GM18502 (cell line): Measurements from ENCODE around the gene FAM227B.
A peak's percentile ranks its signal among the peaks of the same experiment; 100 is the strongest.
"Not testable (repeated sequence)": the region's sequence is repeated elsewhere in the genome, so short reads cannot be mapped to it uniquely, and the experiment has no call there.

Experiments used
- ATAC-seq: cut with Tn5 transposase; IDR thresholded peaks from one replicate; pipeline ENCODE4 v1.9.1; 2021; ENCODE audit warnings: mild to moderate bottlenecking; ENCODE audit not compliant: unreplicated experiment, poor library complexity

FAM227B gene

DNA sequence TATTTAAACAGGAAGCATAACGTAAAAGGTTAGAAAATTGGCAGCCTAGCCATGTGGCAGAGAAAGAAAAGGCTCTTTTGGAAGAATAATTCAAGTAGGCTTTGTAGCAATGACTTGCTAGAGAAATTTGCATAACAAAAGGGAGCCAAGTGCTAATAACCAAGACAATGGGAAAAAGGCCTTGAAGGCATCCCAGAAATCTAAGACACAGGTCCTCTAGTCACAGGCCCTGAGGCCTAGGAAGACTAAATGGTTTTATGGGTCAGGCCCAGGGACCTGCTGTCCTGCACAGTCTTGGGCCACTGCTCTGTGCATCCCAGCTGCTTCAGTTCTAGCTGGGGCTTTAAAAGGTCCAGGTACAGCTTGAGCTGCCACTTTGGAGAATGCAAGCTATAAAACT lies 119.0 kb downstream of the FAM227B start:
- ATAC-seq, result no peak

DNA sequence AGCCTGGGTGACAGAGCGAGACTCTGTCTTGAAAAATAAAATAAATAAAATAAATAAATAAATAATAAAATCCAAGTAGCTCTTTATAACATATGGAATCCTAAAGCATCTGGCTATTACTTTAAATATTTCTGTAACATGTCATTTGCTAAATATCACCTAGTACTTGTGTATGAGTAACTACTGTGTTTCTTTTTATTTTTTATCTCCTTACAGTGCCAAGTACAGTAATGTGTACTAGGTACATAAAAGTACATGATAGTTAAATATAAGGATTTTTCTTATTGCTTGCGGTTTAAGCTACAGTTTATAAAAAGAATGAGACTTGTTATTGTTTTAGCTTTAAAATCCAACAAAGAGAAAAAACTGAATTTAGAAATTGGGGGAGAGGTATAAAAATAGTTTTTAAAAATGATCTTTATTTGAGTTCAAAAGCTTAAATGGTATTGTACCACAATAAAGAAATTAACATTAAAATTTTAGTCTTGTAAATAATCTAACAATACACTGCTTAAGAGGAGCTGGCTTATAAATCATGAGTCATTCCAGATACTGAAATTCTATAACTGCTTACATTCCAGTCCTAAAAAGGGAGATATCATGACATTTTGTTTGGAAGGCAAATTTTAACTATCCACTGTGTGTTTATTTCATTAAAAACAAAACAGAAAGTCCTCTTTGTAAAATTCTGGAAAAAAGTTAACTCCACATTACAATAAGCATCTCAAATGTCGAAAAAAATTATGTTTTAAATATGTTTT lies 124.4 kb downstream of the FAM227B start:
- ATAC-seq, result no peak

DNA sequence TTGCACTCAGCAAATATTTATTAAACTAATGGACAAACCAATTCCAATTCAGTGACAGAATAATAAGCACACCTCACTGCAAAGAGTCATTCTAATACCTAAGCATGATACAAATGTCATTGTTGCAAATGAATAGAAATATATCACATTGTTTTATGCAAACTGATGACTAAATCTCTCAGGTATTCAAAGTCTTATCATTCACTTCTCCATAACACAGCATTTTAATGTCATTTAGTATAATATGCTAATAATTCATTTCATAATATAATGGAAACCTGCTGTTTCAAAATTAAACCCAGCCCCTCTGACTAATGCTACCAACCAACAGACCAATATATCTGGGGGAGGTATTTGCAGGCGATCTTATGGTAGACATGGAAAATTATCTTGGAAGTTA lies 125.8 kb downstream of the FAM227B start:
- no peak for ATAC-seq

DNA sequence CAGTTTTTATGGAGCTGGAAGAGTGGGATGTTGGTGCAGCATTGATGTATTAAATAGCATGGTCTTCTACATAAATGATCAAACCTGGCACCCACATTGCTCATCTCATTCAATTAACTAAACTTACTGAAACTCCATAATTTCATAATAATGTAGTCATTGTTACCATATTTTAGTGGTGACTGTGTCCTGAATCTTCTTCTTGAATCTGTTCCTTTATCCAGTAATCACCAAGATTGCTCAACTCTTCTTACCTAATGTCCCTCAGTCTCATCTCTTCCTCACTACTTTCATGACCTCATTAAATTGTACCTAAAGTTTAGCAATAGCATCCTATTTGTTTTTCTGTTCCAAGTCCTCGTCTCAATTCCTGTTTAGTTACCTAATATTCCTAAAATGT lies 127.8 kb downstream of the FAM227B start:
- no peak for ATAC-seq

DNA sequence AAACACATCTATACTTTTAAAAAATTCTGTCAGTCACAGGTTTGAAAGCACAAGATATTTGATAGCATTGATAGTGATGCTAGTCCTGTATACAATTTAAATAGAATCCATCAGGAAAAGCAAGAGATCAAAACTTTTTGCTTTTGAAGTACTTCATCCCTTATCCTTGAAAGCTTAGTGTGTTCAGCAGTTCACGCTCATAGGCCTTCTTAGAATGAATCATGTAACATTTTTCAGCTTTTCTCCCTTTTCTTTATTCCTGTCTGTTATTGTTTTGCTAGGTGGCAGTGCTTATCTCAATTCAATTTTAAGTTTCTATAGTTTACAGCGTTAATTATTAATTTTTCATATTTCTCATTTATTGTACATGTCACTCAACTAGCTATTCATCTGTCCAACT lies 128.5 kb downstream of the FAM227B start:
- no peak for ATAC-seq

DNA sequence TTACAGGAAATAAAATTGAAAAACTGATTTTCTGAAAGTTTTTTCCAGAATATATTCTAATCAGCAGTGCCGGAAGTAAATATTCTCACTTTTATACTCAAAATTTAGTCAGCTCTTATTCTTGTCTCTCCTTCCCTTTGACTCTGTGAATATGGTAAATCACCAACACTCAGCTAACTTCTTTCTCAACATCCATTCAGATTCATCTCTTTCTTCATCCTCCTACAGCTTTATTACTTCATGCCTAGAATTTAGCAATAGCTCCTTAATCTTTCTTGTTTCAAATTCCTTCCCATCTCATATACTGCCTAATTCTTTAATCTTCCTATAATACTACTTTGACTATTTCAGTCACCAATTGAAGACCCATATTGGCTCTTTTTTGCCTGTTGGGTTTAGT lies 129.7 kb downstream of the FAM227B start:
- ATAC-seq, result no peak

DNA sequence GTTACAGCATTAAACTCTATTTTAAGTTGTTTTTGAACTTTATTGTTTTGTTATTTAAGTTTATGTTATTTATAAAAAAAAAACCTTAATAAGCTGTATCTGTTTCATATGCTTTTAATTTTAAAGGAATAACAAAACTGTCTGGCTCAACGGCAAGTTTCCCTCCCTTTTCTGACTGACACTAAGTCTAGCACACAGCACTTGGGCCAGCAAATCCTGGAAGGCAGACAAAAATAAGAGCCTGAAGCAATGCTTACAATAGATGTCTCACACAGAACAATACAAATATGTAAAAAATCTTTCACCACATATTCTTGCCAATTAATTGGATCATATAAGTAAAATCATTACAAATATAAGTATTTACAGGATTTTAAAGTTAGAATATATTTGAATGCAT lies 135.2 kb downstream of the FAM227B start:
- not testable (repeated sequence) for ATAC-seq

DNA sequence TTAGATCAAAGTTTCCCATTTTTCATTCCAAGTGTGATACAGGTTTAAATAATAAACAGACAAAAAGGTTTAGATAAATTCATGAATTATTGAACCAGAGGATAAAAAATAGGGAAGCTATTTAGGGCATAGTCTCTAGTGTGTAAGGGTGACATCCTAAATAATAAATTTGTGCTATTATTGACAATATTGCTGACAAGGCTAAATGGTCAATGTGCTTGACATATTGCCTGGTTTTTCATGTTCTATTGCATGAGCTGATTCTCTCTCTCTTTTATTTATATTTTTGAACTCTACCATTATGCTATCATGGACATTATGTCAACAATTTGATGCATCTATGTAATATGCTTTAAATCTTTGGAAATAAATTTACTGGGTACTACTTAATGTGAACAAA lies 141.6 kb downstream of the FAM227B start:
- not testable (repeated sequence) for ATAC-seq

DNA sequence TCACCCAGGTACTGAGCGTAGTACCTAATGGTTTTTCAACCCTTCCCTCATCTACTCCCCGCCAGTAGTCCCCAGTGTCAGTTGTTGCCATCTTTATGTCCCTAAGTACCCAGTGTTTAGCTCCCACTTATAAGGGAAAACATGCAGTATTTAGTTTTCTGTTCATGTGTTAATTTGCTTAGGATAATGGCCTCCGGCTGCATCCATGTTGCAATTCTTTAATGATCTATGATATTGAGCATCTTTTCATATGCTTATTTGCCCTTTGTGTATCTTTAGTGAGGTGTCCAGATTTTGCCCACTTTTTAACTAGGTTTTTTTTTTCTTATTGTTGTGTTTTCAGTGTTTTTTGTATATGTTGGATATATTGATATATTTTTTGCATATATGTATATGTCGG lies 142.6 kb downstream of the FAM227B start:
- not testable (repeated sequence) for ATAC-seq

DNA sequence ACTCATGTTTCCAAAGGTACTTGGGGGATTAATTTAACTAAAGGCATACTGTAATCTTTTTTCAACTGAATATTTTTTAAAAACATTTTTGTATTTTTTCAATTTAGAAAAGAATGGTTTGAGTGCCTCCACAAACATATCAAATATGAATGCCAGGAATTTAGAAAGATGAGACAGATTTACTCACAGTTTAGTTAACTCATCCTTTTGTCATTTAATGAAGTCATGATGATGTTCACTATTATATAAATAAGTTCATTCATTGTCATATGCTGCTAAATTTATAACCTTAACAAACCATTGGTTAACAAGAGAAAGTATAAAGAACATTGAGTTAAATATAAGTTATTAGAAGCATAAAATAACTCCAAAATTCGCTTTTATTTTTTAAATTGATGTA lies 147.6 kb downstream of the FAM227B start:
- no peak for ATAC-seq

DNA sequence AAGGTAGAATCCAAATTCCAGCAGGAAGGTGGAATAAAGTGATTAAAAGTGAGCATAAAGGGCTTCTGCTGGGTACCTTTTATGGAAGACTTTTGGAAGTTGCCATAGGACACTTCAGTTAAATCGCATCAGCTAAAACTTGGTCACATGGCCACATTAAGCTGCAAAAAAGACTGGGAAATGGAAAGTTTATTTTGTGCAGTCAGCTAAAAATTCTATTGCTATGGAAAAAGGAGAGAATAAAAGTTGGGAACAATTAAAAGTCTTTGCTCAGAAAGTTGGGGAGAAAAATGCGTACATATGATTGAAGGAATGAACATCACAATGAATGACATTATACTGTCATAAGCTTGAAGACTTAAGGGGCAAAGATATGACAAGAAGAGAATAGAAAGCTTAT lies 148.3 kb downstream of the FAM227B start:
- ATAC-seq, result no peak

DNA sequence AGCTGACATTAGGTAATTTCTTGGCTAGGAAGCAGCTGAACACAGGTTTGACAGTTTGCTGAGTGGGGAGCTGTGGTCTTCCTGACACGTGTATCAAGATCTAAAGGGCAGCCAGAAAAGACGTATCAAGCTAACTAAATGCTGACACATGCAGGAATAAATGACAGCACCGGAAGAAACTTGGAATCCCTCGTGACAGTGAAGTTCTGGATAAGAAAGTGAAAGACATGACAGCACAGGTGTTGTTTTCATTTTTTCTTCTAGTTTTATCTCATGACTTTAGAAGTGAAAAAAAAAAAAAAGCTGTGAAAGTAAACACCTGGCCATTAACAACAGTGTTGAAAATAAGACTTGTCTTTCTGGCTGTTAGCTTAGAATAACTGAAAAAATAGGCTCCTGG lies 148.9 kb downstream of the FAM227B start:
- ATAC-seq, result peak; percentile 90

DNA sequence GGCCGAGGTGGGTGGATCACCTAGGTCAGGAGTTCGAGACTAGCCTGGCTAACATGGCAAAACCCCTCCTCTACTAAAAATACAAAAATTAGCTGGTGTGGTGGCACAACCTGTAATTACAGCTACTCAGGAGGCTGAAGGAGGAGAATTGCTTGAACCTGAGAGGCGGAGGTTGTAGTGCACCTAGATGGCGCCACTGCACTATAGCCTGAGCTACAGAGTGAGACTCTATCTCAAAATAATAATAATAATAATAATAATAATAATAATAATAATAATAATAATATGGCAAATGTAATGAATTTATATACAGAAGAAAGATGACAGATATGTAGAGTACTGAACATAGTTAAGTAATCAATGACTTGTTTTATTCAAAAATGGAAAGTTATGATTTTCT lies 149.4 kb downstream of the FAM227B start:
- ATAC-seq, result not testable (repeated sequence)

DNA sequence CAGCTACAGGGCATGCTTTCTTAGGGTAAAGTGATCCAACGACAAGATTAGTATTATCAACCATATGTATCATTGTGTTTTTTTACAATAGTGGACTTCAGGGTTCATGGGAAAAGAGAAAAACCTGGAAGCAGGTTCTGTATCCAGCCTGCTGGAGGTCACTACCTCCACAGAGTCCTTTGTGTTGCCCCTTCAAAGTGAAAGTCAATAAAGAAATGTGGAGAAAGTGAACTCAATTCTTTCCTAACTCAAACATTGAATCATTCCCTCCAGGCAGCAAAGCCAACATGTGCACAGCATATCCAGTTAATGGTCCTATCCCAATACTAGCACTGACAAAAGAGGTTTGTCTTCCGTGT lies 152.2 kb downstream of the FAM227B start:
- ATAC-seq, result no peak

DNA sequence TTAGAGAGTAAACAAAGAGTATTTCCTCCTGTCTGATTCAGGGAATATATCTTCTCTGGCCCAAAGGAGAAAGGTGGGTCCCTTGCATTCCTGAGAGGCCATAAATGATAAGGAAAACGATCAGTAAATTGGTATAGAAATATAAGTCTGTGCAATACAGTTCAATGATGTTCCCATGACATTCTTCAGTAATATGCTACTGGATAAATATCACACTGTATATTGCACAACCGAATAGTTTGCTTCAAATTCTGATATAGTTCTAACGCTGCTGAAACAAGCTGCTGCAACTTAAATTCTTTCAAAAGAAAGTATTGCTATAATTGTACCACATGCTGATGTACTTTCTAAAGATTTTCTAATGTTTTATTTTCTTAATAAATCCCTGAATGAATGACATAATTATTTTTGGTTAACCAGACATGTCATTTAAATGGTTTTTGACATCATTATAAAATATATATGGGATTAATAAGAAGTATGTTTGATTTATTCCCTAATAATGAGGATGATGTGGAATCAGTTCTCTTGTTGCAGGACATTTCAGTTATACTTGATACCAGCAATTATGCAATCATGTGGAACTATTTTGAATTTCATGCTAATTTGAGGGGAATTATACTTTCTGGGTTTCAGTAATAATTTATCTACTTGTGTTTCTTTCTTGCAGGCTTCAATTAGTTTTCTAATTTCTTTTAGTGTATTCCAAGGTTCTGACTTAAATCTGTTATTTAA lies 152.7 kb downstream of the FAM227B start:
- ATAC-seq, result no peak

DNA sequence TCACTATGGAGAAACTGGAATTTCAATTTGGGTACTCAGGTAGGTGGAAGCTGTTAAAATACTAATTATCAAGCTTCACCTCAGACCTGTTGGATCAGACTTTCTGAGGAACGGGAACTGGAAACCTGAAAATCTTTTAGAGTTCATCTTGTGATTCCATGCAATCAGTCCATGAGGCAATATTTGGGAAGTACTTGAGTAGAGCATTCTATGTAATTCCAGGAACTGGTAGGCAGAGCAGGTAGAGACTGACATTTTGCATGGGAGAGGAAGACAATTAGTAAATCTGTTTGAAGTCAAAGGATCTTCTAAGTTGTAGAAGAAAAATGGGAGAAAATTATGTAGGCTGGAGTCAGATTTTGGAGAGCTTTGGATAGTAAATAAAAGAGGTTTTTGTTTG lies 154.5 kb downstream of the FAM227B start:
- no peak for ATAC-seq

DNA sequence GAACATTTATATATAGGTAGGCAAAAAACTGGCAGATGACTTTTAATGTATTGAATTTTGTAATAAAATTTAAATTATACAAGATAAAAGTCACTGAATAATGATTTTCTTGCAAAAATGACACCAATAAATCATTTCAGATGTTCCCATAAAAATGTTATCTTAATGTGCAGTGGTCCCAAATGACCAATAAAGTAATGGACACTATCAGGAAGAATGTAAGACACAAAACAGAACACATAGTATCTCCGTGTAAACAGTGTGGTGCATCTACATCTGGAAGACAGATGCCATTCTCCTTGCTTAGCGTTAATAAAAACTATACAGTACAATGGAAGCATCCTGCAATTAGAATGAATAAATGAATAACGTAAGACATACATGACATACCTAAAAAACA lies 156.1 kb downstream of the FAM227B start:
- ATAC-seq, result no peak

DNA sequence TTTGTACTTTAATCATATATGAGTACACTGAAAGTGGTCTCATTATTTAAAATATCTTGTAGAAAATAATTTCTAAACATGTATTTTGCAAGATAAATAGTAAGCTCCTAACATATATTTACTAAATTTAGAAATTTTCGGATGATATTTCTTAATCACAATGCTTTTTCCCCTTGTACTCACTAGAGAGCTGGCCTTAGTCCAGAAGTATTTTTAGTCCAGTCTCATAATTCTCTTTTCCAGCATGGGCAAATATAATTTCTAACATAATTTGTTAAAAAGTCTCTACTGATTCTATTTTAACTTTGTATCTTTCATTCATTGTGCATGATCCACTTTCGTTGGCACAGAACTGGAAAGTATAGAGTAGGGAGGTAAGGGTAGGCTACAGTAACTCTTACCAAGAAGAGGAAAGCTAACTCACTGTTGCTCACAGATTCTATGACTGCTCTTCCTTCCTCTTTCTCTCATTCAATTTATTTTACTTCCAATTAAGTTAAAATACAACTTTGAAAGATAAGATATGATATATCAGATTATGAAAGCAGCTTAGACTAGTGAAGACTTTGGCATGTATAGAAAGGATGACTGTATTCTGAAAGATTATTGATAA lies 158.3 kb downstream of the FAM227B start:
- no peak for ATAC-seq

DNA sequence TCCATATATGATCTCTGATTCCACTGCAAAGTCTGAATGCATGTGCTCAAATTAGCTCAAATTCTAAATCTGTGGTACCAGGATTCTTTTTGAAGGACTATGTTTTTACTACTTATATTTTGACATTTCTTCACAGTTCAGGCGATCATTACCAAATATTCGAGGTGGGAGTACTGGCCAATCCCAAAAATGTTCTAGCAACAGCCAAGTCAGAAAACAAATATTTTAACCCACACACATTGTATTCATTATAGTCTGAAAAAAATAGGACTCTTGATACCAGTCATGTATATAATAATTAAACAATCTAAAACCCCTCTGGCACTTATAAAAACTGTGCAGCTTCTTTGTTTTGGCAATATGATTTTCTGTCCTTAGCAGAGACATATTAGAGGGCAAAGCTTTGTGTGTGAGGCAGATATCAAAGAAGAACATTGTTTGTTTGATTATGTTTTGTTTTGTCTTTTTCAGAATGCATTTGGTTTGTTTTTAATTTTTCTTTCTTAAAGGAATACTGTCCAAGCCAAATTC lies 160.1 kb downstream of the FAM227B start:
- ATAC-seq, result no peak

DNA sequence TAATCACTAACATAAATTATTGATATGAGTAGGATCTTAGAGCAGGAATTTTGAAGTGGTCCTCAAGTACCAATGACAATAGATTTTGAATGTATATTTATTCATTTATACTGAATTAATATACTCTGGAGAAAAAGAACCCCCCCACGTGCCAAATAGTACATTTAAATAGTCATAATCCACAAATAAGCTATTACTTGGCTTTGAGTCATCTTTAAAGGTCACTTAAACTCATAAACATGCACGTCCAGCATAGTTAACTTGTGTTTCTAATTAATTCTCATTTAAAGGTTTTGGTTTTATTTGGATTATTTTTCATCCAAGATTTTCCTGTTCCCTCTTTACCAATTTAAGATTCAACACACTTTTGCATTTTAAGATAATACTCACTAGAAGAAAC lies 162.5 kb downstream of the FAM227B start:
- no peak for ATAC-seq

DNA sequence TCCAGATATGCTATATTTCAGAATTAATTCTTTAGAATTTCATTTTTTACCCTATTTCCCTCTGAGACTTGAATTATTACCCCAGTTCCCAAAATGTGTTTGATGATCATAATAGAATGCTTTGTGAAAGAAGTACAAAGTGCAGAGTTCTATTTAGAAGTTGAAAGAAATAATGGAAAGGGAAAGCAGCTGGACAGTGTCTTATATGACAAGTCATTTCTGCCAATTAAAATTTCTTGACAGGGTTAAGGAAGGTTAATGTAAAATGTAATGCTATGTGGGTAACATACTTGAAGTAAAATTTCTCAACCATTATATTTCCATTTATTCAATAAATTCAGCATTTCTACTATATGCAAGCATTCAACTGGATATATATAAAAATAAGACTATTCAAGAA lies 164.5 kb downstream of the FAM227B start:
- ATAC-seq, result no peak
